SU-DHL-6 (cell line): Measurements from ENCODE around the gene ESRRB.

Experiments used
- H2AFZ ChIP-seq: fragments of 200-600 bp; sonication (generic); 2 replicates; pipeline ENCODE4 v1.6.1; 2014; ENCODE audit warnings: low read depth, mild to moderate bottlenecking, moderate library complexity, mixed read lengths, antibody characterized with exemption, low read length; ENCODE audit not compliant: severe bottlenecking
- H3F3A ChIP-seq: fragments of 200-600 bp; shearing (Covaris generic); 2 replicates; pipeline ENCODE4 v1.6.0; 2016; ENCODE audit warnings: antibody characterized with exemption, mild to moderate bottlenecking; ENCODE audit not compliant: insufficient read depth
- H3K27ac ChIP-seq: fragments of 200-600 bp; sonication (generic); 2 replicates; pipeline ENCODE4 v1.5.1; 2016; ENCODE audit warnings: low read depth, mild to moderate bottlenecking, low read length, moderate library complexity, mixed read lengths
- H3K27me3 ChIP-seq: fragments of 200-600 bp; sonication (generic), shearing (Covaris generic); 2 replicates; pipeline ENCODE4 v1.6.0; 2014; ENCODE audit warnings: mild to moderate bottlenecking, low read length
- H3K36me3 ChIP-seq: fragments of 200-600 bp; sonication (generic); 2 replicates; pipeline ENCODE4 v1.6.1; 2014; ENCODE audit warnings: mild to moderate bottlenecking, low read length, mixed read lengths
- H3K4me2 ChIP-seq: fragments of 300-600, 200-600 bp; shearing (Covaris generic), sonication (generic); 2 replicates; pipeline ENCODE4 v1.6.0; 2014; ENCODE audit warnings: low read length, low read depth, mild to moderate bottlenecking; ENCODE audit not compliant: poor library complexity, severe bottlenecking
- H3K4me3 ChIP-seq: fragments of 200-600 bp; sonication (generic); 2 replicates; pipeline ENCODE4 v1.5.1; 2014; ENCODE audit warnings: antibody characterized with exemption, low read length, mild to moderate bottlenecking, mixed read lengths; ENCODE audit not compliant: insufficient read depth, poor library complexity, severe bottlenecking
- H3K79me2 ChIP-seq: fragments of 200-600 bp; sonication (generic); 2 replicates; pipeline ENCODE4 v1.6.1; 2014; ENCODE audit warnings: mild to moderate bottlenecking, low read length, moderate library complexity; ENCODE audit not compliant: insufficient read depth
- H3K9ac ChIP-seq: fragments of 200-600 bp; sonication (generic); 2 replicates; pipeline ENCODE4 v1.7.0; 2014; ENCODE audit warnings: mild to moderate bottlenecking, low read length
- H3K9me2 ChIP-seq: fragments of 200-600 bp; sonication (generic); replicated peaks from 2 replicates; pipeline ENCODE4 v1.6.1; 2014; ENCODE audit warnings: low read length; ENCODE audit not compliant: insufficient read depth
- H3K9me3 ChIP-seq: fragments of 200-600 bp; sonication (generic); 2 replicates; pipeline ENCODE4 v1.6.1; 2014; ENCODE audit warnings: low read length, mixed read lengths; ENCODE audit not compliant: insufficient read depth
- H4K20me1 ChIP-seq: fragments of 200-600 bp; sonication (generic); 2 replicates; pipeline ENCODE4 v1.6.1; 2014; ENCODE audit warnings: low read depth, mild to moderate bottlenecking, antibody characterized with exemption, low read length, moderate library complexity, mixed read lengths
- EZH2phosphoT487 ChIP-seq: fragments of 200-600 bp; sonication (generic), shearing (Covaris generic); conservative IDR thresholded peaks from 2 replicates; pipeline ENCODE4 v1.6.1; 2018; ENCODE audit warnings: mild to moderate bottlenecking, antibody characterized with exemption, low read length, moderate library complexity, mixed read lengths
- TF ChIP-seq, protein P1 (sequence below): fragments of 200-600 bp; sonication (generic); IDR thresholded peaks from one replicate; pipeline ENCODE4 v1.5.1; 2017; ENCODE audit warnings: antibody characterized with exemption, mild to moderate bottlenecking, low read length, moderate library complexity; ENCODE audit not compliant: insufficient read depth, poor library complexity, severe bottlenecking

The ESRRB gene

DNA sequence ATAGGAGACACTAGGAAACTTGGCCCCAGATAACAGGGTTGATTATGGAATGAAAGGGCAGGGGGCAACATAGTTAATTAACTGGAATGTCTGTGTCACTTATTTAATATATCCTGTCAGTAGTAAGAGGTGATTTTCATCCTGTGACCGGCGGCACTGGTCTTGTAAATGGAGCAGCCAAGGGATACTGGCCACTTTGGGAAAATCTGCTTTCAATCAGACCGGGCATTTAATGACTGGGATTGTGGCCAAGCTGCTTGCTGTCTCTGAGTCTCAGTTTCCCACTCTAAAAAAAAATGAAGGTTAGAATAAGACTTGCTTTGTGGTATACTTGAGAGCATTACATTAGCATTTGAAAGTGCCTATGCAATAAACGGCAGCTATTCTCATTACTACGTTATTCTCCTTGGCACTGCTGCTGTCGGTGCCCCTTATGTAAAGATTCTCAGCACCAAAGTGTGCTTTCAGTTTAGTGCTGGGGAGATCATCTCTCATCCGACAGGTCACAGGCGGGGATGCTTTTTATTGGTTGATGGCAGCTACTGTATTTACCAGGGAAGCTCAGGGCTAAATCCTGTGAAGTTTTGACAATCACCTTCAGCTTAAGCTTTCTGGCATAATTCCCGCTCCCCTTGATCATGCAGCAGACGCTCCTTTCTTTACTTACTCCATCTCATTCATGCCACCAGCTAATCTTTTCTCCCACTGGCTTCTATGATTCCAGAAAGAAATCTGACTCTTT lies 162.1 kb downstream of the ESRRB start:
- Histone ChIP-seq H4K20me1 (no peaks in the 10 kb centered on the region), H3K4me3 (no peak overlapping the region), H3K9ac (no peak overlapping the region), H2AFZ (no peak overlapping the region), H3K36me3 (no peaks in the 10 kb centered on the region), H3F3A (no peaks in the 10 kb centered on the region), H3K9me3 (no peaks in the 10 kb centered on the region), H3K27ac (no peak overlapping the region), H3K4me2 (no peak overlapping the region), H3K27me3 (no peaks in the 10 kb centered on the region), H3K79me2 (no peaks in the 10 kb centered on the region), H3K9me2 (no peaks in the 10 kb centered on the region)
- TF ChIP-seq EZH2phosphoT487 = no peak
- TF ChIP-seq, protein P1, sequence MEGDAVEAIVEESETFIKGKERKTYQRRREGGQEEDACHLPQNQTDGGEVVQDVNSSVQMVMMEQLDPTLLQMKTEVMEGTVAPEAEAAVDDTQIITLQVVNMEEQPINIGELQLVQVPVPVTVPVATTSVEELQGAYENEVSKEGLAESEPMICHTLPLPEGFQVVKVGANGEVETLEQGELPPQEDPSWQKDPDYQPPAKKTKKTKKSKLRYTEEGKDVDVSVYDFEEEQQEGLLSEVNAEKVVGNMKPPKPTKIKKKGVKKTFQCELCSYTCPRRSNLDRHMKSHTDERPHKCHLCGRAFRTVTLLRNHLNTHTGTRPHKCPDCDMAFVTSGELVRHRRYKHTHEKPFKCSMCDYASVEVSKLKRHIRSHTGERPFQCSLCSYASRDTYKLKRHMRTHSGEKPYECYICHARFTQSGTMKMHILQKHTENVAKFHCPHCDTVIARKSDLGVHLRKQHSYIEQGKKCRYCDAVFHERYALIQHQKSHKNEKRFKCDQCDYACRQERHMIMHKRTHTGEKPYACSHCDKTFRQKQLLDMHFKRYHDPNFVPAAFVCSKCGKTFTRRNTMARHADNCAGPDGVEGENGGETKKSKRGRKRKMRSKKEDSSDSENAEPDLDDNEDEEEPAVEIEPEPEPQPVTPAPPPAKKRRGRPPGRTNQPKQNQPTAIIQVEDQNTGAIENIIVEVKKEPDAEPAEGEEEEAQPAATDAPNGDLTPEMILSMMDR = no peak

DNA sequence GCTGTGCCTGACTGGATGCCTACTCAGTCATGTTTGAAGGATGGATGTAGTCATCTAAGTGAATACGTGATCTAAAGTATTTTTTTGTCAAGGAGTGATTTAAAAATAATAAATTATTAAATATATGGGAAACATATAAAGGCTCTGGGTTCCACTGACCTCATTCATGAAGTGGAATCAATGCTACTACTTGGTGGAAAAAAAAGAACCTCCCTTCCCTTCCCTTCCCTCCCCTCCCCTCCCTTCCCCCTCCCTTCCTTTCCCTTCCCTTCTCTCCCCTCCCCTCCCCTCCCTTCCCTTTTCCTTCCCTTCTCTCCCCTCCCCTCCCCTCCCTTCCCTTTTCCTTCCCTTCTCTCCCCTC lies 162.7 kb downstream of the ESRRB start:
- TF ChIP-seq EZH2phosphoT487 = no peak
- TF ChIP-seq, protein P1 = no peak
- H3K4me3 ChIP-seq = no peak overlapping the region
- H4K20me1 ChIP-seq = no peaks in the 10 kb centered on the region
- no peak overlapping the region for H3K9ac ChIP-seq
- H3K79me2 ChIP-seq = no peaks in the 10 kb centered on the region
- H2AFZ ChIP-seq = no peak overlapping the region
- H3K9me3 ChIP-seq = no peaks in the 10 kb centered on the region
- no peak overlapping the region for H3K4me2 ChIP-seq
- H3K9me2 ChIP-seq = no peaks in the 10 kb centered on the region
- H3K36me3 ChIP-seq = no peaks in the 10 kb centered on the region
- H3K27ac ChIP-seq = no peak overlapping the region
- no peaks in the 10 kb centered on the region for H3F3A ChIP-seq
- H3K27me3 ChIP-seq = no peaks in the 10 kb centered on the region

DNA sequence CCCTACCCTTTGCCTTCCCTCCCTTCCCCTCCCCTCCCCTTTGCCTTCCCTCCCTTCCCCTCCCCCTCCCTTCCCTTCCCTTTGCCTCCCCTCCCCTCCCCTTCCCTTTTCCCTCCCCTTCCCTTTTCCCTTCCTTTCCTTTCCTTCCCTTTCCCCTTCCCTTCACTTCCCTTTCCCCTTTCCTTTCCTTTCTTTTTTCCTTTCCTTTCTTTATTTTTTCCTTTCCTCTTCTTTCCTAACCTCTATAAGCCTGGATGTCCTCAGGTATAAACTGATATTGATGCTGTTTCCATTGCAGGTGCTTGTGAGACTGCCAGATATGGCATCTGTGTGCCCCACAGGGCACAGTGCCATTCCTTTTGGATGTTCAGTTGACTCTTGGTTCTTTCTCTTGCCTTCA lies 163.2 kb downstream of the ESRRB start:
- H3K27ac ChIP-seq = no peak overlapping the region
- H3K4me2 ChIP-seq = no peak overlapping the region
- no peaks in the 10 kb centered on the region for H3F3A ChIP-seq
- no peaks in the 10 kb centered on the region for H3K9me3 ChIP-seq
- no peaks in the 10 kb centered on the region for H3K79me2 ChIP-seq
- no peak overlapping the region for H2AFZ ChIP-seq
- no peaks in the 10 kb centered on the region for H4K20me1 ChIP-seq
- no peaks in the 10 kb centered on the region for H3K27me3 ChIP-seq
- H3K4me3 ChIP-seq = no peak overlapping the region
- no peak overlapping the region for H3K9ac ChIP-seq
- no peaks in the 10 kb centered on the region for H3K36me3 ChIP-seq
- H3K9me2 ChIP-seq = no peaks in the 10 kb centered on the region
- TF ChIP-seq, protein P1 = no peak
- TF ChIP-seq EZH2phosphoT487 = no peak
